Parathyroid adenoma (tissue), 2 donors: ENCODE results near the gene GKN2.

ENCODE experiments used
- H2AFZ ChIP-seq: fragments of 300-600 bp; sonication (generic); one replicate; pipeline ENCODE4 v1.7.0; 2017; ENCODE audit warnings: antibody characterized with exemption, mild to moderate bottlenecking
- H3K27ac ChIP-seq: fragments of 300-600 bp; sonication (generic); one replicate; pipeline ENCODE4 v1.7.0; 2017
- H3K27me3 ChIP-seq: fragments of 300-600 bp; sonication (generic); one replicate; pipeline ENCODE4 v1.7.0; 2017; ENCODE audit warnings: low read length; ENCODE audit not compliant: control insufficient read depth, insufficient read depth
- H3K36me3 ChIP-seq: fragments of 300-600 bp; sonication (generic); one replicate; pipeline ENCODE4 v1.7.0; 2017; ENCODE audit warnings: low read length; ENCODE audit not compliant: control insufficient read depth, insufficient read depth
- H3K4me1 ChIP-seq: fragments of 300-600 bp; sonication (generic); one replicate; pipeline ENCODE4 v1.7.0; 2017; ENCODE audit warnings: control low read depth
- H3K4me2 ChIP-seq: fragments of 300-600 bp; sonication (generic); one replicate; pipeline ENCODE4 v1.7.0; 2017; ENCODE audit warnings: low read length
- H3K4me3 ChIP-seq: fragments of 300-600 bp; sonication (generic); one replicate; pipeline ENCODE4 v1.7.0; 2017; ENCODE audit warnings: low read depth, low read length
- H3K79me2 ChIP-seq: fragments of 300-600 bp; sonication (generic); one replicate; pipeline ENCODE4 v1.7.0; 2017; ENCODE audit warnings: control low read depth
- H3K9ac ChIP-seq: fragments of 300-600 bp; sonication (generic); one replicate; pipeline ENCODE4 v1.7.0; 2017; ENCODE audit warnings: mild to moderate bottlenecking
- H3K9me3 ChIP-seq: fragments of 300-600 bp; sonication (generic); one replicate; pipeline ENCODE4 v1.7.0; 2017; ENCODE audit warnings: low read length; ENCODE audit not compliant: control insufficient read depth
- TF ChIP-seq, protein P1 (sequence below): fragments of 300-600 bp; sonication (generic); IDR thresholded peaks from one replicate; pipeline ENCODE4 v1.7.0; 2017; ENCODE audit warnings: antibody characterized with exemption, mild to moderate bottlenecking
- donor health status: primary hyperparathyroidism.

Gene GKN2

DNA sequence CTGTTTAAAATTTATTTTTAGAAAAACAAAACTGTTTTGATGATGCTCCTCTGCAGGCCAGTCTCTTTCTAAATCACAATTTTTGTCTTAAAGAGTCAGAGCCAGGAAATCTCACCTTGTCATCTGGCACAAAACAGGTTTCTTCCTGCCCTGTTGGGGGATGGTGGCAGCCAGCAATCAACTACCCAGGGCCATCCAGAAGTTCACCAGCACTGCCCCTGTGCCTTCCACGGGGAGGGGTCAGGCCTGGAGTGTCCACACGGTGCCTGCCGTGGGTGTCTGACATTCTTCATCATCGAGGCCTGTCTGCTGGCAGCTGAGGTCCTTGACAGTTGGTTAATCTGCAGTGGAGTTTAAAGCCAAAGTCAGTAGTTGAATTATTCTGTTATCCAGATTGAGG is 41.4 kb downstream of the GKN2 start:
- Histone ChIP-seq H3K4me1 (no peaks in the 10 kb centered on the region), H3K27ac (no peak overlapping the region), H3K79me2 (no peaks in the 10 kb centered on the region), H3K9me3 (no peaks in the 10 kb centered on the region), H3K9ac (no peak overlapping the region), H3K27me3 (no peaks in the 10 kb centered on the region), H3K4me3 (no peak overlapping the region), H2AFZ (no peak overlapping the region), H3K4me2 (no peak overlapping the region), H3K36me3 (no peaks in the 10 kb centered on the region)
- TF ChIP-seq, protein P1, sequence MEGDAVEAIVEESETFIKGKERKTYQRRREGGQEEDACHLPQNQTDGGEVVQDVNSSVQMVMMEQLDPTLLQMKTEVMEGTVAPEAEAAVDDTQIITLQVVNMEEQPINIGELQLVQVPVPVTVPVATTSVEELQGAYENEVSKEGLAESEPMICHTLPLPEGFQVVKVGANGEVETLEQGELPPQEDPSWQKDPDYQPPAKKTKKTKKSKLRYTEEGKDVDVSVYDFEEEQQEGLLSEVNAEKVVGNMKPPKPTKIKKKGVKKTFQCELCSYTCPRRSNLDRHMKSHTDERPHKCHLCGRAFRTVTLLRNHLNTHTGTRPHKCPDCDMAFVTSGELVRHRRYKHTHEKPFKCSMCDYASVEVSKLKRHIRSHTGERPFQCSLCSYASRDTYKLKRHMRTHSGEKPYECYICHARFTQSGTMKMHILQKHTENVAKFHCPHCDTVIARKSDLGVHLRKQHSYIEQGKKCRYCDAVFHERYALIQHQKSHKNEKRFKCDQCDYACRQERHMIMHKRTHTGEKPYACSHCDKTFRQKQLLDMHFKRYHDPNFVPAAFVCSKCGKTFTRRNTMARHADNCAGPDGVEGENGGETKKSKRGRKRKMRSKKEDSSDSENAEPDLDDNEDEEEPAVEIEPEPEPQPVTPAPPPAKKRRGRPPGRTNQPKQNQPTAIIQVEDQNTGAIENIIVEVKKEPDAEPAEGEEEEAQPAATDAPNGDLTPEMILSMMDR = no peak

DNA sequence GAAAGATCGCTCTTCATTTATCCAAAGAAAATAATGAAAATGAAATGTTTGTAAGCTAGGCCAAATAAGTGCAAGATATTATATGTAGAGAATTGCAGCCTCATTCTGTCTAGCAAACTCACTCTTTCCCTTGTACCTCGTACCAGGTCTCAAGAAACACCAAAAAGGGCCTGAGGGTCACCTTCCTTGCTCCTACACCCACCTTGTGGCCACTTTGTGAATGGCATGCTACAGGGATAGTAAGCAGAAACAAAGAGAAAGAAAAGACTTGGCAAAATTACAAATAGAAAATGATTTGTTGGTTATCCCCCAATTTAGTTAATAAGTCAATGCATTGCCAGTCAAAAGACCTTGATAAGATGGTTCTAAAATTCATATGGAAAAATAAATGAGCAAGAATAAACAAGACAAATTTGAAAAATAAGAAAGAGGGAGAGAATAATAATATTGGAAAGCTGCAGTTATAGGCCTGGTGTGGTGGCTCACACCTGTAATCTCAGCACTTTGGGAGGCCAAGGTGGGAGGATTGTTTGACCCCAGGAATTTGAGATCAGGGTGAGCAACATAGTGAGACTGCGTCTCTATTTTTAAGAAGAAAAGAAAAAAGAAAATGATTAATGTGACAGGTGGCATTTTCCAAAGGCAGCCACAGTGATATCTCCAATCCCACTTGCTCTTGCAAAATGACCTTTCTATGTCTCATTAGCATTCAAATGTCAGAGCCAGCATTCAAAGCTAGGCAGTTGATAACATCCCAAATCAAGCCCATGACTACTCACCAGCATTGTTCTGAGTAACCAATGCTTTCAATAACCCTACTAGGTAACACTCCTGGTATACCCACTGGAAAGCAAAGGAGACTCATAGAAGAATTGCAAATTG is 42.7 kb downstream of the GKN2 start:
- Histone ChIP-seq H3K4me3 (no peak overlapping the region), H3K27ac (no peak overlapping the region), H3K79me2 (no peaks in the 10 kb centered on the region), H2AFZ (no peak overlapping the region), H3K4me2 (no peak overlapping the region), H3K4me1 (no peaks in the 10 kb centered on the region), H3K9ac (no peak overlapping the region), H3K9me3 (no peaks in the 10 kb centered on the region), H3K36me3 (no peaks in the 10 kb centered on the region), H3K27me3 (no peaks in the 10 kb centered on the region)
- TF ChIP-seq, protein P1 = peak; percentile 96

DNA sequence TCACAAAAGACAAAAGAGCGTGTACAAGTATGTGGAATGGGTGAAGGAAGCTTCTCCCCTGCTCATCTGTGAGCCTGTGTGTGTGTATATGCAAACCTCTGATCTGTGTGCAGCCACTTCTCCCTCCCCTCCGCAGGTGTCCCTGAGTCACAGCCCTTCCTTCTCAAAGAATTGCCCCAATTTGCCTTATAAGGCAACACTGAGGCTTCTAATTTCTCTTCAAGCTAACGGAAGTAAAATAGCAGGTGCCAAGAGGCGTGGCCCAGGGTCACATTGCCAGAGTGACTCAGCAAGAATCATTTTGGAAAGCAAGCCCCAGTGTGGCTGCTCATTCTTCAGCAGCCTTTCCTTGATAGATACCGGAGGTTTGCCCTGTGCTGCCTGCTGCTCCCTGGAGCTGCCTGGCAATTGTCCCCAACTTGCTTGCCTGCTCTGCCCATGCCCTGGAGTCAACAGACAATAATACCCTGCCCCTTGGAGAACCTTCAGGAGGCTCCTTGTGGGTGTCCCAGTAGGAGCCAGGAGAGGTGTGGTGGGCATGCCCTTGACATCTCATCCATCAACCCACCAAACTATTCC is 44.2 kb downstream of the GKN2 start:
- TF ChIP-seq, protein P1 = no peak
- H3K9me3 ChIP-seq = no peaks in the 10 kb centered on the region
- no peaks in the 10 kb centered on the region for H3K4me1 ChIP-seq
- H3K27me3 ChIP-seq = no peaks in the 10 kb centered on the region
- H3K9ac ChIP-seq = no peak overlapping the region
- H3K4me2 ChIP-seq = no peak overlapping the region
- H3K79me2 ChIP-seq = no peaks in the 10 kb centered on the region
- no peaks in the 10 kb centered on the region for H3K36me3 ChIP-seq
- H2AFZ ChIP-seq = peak overlapping the region; percentile 13
- H3K27ac ChIP-seq = no peak overlapping the region
- H3K4me3 ChIP-seq = no peak overlapping the region

DNA sequence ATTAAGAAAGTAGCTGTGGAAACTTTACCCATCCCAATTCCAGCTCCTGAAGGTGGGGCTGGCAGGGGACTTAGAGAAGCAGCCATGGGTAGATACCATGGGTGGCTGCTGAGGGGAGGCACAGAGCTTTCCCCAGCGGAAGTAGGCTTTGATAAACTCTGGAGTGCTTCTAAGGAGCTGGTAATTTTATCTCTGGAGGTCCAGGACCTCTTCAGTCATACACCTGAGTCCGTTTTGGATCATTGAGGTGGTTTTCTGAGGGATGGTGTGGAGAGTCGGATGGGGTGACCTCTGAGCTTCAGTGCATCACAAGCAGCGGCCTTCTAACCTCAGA is 44.8 kb downstream of the GKN2 start:
- no peaks in the 10 kb centered on the region for H3K4me1 ChIP-seq
- no peak overlapping the region for H3K9ac ChIP-seq
- H3K4me3 ChIP-seq = no peak overlapping the region
- H3K36me3 ChIP-seq = no peaks in the 10 kb centered on the region
- H3K27ac ChIP-seq = no peak overlapping the region
- no peaks in the 10 kb centered on the region for H3K79me2 ChIP-seq
- H3K27me3 ChIP-seq = no peaks in the 10 kb centered on the region
- no peak overlapping the region for H2AFZ ChIP-seq
- H3K4me2 ChIP-seq = no peak overlapping the region
- TF ChIP-seq, protein P1 = no peak
- no peaks in the 10 kb centered on the region for H3K9me3 ChIP-seq
